H1 (cell line): ENCODE data around the gene GPS2. TPM values are rescaled to one million over a fixed set of nuclear protein-coding genes. Genes with fewer than 3 reads are reported as not detected.

Source experiments
- BACH1 ChIP-seq: IDR thresholded peaks from 2 replicates; pipeline ENCODE4 v1.6.1; 2012; ENCODE audit warnings: low read length, improper control_type of control experiment
- BCL11A ChIP-seq, 2 experiments: IDR thresholded peaks; one replicate each; pipeline ENCODE4 v1.6.1; 2011; ENCODE audit warnings: low read depth in 2 of 2, low read length in 2 of 2, mild to moderate bottlenecking in 2 of 2
- CHD2 ChIP-seq: IDR thresholded peaks from 2 replicates; pipeline ENCODE4 v1.6.1; 2012; ENCODE audit warnings: low read length, improper control_type of control experiment
- CREB1 ChIP-seq: IDR thresholded peaks from 2 replicates; pipeline ENCODE4 v1.6.1; 2012; ENCODE audit warnings: inconsistent platforms
- EP300 ChIP-seq, 2 experiments: IDR thresholded peaks; 1 replicate in 1 of 2; 2 replicates in 1 of 2; pipeline ENCODE4 v1.6.1; 2011 to 2012; ENCODE audit warnings: low read depth in 2 of 2, low read length in 2 of 2, mild to moderate bottlenecking in 2 of 2, borderline replicate concordance in 1 of 2, inconsistent platforms in 1 of 2, moderate library complexity in 1 of 2
- EZH2 ChIP-seq: fragments of 200-600 bp; sonication (generic); IDR thresholded peaks from 2 replicates; pipeline ENCODE4 v1.7.1; 2012; ENCODE audit warnings: low read depth, mild to moderate bottlenecking, moderate library complexity, low read length, inconsistent platforms; ENCODE audit not compliant: severe bottlenecking
- FOSL1 ChIP-seq: IDR thresholded peaks from 2 replicates; pipeline ENCODE4 v1.6.1; 2011; ENCODE audit warnings: mild to moderate bottlenecking, low read depth, low read length, moderate library complexity; ENCODE audit not compliant: insufficient read depth
- GABPA ChIP-seq: IDR thresholded peaks from 2 replicates; pipeline ENCODE4 v1.6.1; 2011; ENCODE audit warnings: mild to moderate bottlenecking, low read length, moderate library complexity, borderline replicate concordance; ENCODE audit not compliant: insufficient read depth
- JUN ChIP-seq: IDR thresholded peaks from 2 replicates; pipeline ENCODE4 v1.6.1; 2011; ENCODE audit warnings: low read depth, mild to moderate bottlenecking, improper control_type of control experiment, low read length
- JUND ChIP-seq: IDR thresholded peaks from 2 replicates; pipeline ENCODE4 v1.6.1; 2011; ENCODE audit warnings: mild to moderate bottlenecking, improper control_type of control experiment, low read length
- KDM5A ChIP-seq: fragments of 200-600 bp; IDR thresholded peaks from 2 replicates; pipeline ENCODE4 v1.7.1; 2012; ENCODE audit warnings: mild to moderate bottlenecking, low read length, inconsistent platforms, mixed read lengths
- POLR2A ChIP-seq, 2 experiments: IDR thresholded peaks; 1 replicate in 1 of 2; 2 replicates in 1 of 2; pipeline ENCODE4 v1.6.1; 2011; ENCODE audit warnings: low read depth in 2 of 2, low read length in 2 of 2, mild to moderate bottlenecking in 2 of 2; ENCODE audit errors: control extremely low read depth in 1 of 2
- POLR2AphosphoS5 ChIP-seq: IDR thresholded peaks from 2 replicates; pipeline ENCODE4 v1.6.1; 2011; ENCODE audit warnings: low read depth, low read length
- POU5F1 ChIP-seq: IDR thresholded peaks from 2 replicates; pipeline ENCODE4 v1.6.1; 2011; ENCODE audit warnings: low read depth, mild to moderate bottlenecking, low read length, moderate library complexity
- RFX5 ChIP-seq: IDR thresholded peaks from 2 replicates; pipeline ENCODE4 v1.6.1; 2011; ENCODE audit warnings: low read depth, low read length, improper control_type of control experiment, borderline replicate concordance
- RNF2 ChIP-seq: fragments of 200-900, 300-1000 bp; sonication (generic); IDR thresholded peaks from 2 replicates; pipeline ENCODE4 v1.7.1; 2016; ENCODE audit warnings: borderline replicate concordance, low read depth, mild to moderate bottlenecking, antibody characterized with exemption, low read length; ENCODE audit not compliant: poor library complexity, severe bottlenecking; ENCODE audit errors: missing control alignments
- RXRA ChIP-seq: IDR thresholded peaks from 2 replicates; pipeline ENCODE4 v1.6.1; 2011; ENCODE audit warnings: low read depth, mild to moderate bottlenecking, low read length, moderate library complexity; ENCODE audit not compliant: insufficient read depth
- SAP30 ChIP-seq: fragments of 300-600 bp; sonication (generic); IDR thresholded peaks from 2 replicates; pipeline ENCODE4 v1.7.1; 2012; ENCODE audit warnings: low read length, moderate library complexity, mild to moderate bottlenecking, inconsistent platforms; ENCODE audit not compliant: insufficient read depth, insufficient replicate concordance
- SIN3A ChIP-seq, 2 experiments: IDR thresholded peaks in 1 of 2; conservative IDR thresholded peaks in 1 of 2; 2 replicates each; pipeline ENCODE4 v1.6.1; 2011 to 2012; ENCODE audit warnings: low read length in 2 of 2, improper control_type of control experiment in 1 of 2, low read depth in 1 of 2, mild to moderate bottlenecking in 1 of 2
- SIRT6 ChIP-seq: IDR thresholded peaks from one replicate; pipeline ENCODE4 v1.7.1; 2012; ENCODE audit warnings: low read length, inconsistent platforms
- SIX5 ChIP-seq: IDR thresholded peaks from 2 replicates; pipeline ENCODE4 v1.6.1; 2011; ENCODE audit warnings: mild to moderate bottlenecking, low read depth, low read length
- SP2 ChIP-seq: IDR thresholded peaks from 2 replicates; pipeline ENCODE4 v1.6.1; 2012; ENCODE audit warnings: mild to moderate bottlenecking, low read length, inconsistent platforms
- TAF7 ChIP-seq: optimal IDR thresholded peaks from 2 replicates; pipeline ENCODE3; 2011; ENCODE audit warnings: low read depth, mild to moderate bottlenecking, inconsistent platforms, low read length, moderate library complexity, borderline replicate concordance
- TBP ChIP-seq: IDR thresholded peaks from 2 replicates; pipeline ENCODE4 v1.6.1; 2011; ENCODE audit warnings: low read depth, low read length, improper control_type of control experiment
- TCF12 ChIP-seq: IDR thresholded peaks from 2 replicates; pipeline ENCODE4 v1.6.1; 2011; ENCODE audit warnings: low read depth, mild to moderate bottlenecking, low read length
- polyA plus RNA-seq, 7 experiments: library from polyadenylated mRNA; depleted of rRNA in 3 of 7; stranded (reverse) in 5 of 7; unstranded in 2 of 7; fragments of >200 nt in 5 of 7; fragments of 200-250 nt in 2 of 7; gene quantifications; 1 replicate in 5 of 7; 2 replicates in 1 of 7; 4 replicates in 1 of 7; pipeline versions ENCODE4 v1.2.1 to v1.2.3, GENCODE V29; 2011 to 2013; ENCODE audit warnings: missing spikeins in 2 of 7, mixed read lengths in 2 of 7
- total RNA-seq: library from RNA; stranded (reverse); fragmentation: NEBNext Ultra II Directional; extraction: Animal tissue kit (Norgen Biotek cat#: 25700); gene quantifications from 2 replicates; pipeline ENCODE4 v1.2.1, GENCODE V29; 2021

GPS2 gene
- total and polyA plus RNA-seq, 2 of the 8 experiments (the other 6 are each of a cell fraction or from before 2014, with no cell fraction given), result 67.0 to 152 TPM

DNA sequence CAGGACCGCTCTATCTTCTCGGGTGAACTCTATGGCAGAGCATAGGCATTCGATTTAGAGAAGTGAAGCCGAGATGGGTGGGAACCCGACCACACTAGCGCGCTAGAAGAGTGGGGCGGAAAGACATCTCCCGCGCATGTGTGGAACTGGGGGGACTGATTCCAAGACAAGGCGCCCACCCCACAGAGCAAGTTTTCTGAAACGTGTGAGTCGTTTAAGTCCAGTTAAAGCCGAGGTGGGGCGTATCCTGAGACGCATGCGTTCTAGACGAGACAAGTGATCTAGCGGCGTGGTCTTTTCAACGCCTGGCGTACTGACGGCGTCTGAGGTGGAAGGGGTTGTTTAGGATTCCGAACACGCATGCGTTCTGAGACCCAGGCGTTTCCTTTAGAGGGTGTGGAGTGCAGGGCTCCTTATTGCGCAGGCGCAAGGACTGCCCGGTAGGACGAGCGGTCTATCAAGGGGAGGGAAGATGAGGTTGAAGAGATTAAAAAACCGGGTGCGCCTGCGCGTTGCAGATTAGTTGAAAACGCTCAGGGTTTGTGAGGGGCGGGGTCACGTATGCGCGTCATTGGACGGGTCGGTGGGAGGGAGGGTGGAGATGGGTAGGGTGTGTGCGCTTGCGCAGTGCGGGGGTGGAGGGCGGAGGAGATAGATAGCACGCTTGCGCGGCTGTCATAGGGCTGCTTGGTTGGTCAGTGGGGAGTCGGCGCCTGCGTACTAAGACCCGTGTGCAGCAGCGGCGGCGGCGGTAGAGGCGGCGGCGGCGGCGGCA is 8.1 kb downstream of the GPS2 start, which contains the start of gene EIF5A (continued):
- TF ChIP-seq RNF2, result no peak
- no peak for TF ChIP-seq JUND
- no peak for TF ChIP-seq GABPA
- TF ChIP-seq POLR2AphosphoS5, result peak; percentile 85
- no peak for TF ChIP-seq EZH2
- TF ChIP-seq TBP, result peak; percentile 63
- peak; percentile 90 for TF ChIP-seq CREB1
- TF ChIP-seq POU5F1, result no peak
- TF ChIP-seq SIX5, result no peak
- no peak for TF ChIP-seq TCF12
- no peak; the same call in 1 of the 2 replicates for TF ChIP-seq SP2
- no peak for TF ChIP-seq JUN
- TF ChIP-seq EP300 (IDR thresholded peaks at IDR 0.05; ENCODE audit: borderline replicate concordance in 1 of 2, low read depth in 2 of 2, low read length in 2 of 2), result 0 out of 3 replicates have a peak, but pooled peaks of 1 of the 2 experiments have one; percentile 45
- no peak for TF ChIP-seq KDM5A
- TF ChIP-seq SIN3A (conservative IDR thresholded peaks at IDR 0.05 in 1 of 2, IDR thresholded peaks at IDR 0.05 in 1 of 2; ENCODE audit: low read depth in 1 of 2, low read length in 2 of 2), result peak; percentile 9 to 85; a peak in 2 of 4 replicates
- TF ChIP-seq RXRA, result no peak
- no peak for TF ChIP-seq RFX5
- TF ChIP-seq BCL11A (IDR thresholded peaks at IDR 0.05; ENCODE audit: low read depth in 2 of 2, low read length in 2 of 2), result no peak
- peak; percentile 92 for TF ChIP-seq BACH1
- TF ChIP-seq CHD2, result no peak
- no peak for TF ChIP-seq FOSL1
- peak; percentile 75 for TF ChIP-seq SAP30
- peak; percentile 62 for TF ChIP-seq TAF7
- no peak for TF ChIP-seq SIRT6
- peak; percentile 39 to 62 for TF ChIP-seq POLR2A (IDR thresholded peaks at IDR 0.05; ENCODE audit: control extremely low read depth in 1 of 2, low read depth in 2 of 2, low read length in 2 of 2)
